Erythroblast (primary cell): ENCODE data around the gene SLC9A2.

Source experiments
- GATA1 ChIP-seq: IDR thresholded peaks from 2 replicates; pipeline ENCODE4 v1.6.1; 2011; ENCODE audit warnings: low read depth, mild to moderate bottlenecking, control low read depth, low read length, moderate library complexity
- POLR2A ChIP-seq: IDR thresholded peaks from 2 replicates; pipeline ENCODE4 v1.6.1; 2011; ENCODE audit warnings: mild to moderate bottlenecking, low read length

DNA sequence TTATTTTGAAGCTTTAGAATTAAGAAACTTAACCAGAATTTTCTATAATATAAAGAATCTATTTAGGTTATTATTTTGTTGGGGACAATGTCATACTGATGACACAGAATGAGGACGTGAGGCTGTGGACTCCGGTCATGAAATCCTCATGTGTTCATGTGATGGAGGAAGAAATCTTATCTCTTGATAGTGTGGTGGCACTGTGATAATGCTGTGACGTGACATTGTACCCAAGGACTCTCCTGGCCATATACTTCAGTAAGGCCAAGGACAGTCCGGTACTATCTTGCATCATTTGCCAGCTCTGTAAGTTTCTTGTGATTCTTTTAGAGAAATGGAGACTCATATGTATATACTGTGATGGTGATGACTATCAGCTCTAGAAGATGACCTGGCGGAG is 59.1 kb downstream of the SLC9A2 start:
- TF ChIP-seq POLR2A = no peak
- no peak for TF ChIP-seq GATA1
